Epithelial cell of esophagus (primary cell): ENCODE measurements around the gene TLE4.

Experiments used
- DNase-seq: peaks from one replicate; pipeline ENCODE4 v3.0.0; 2010; ENCODE audit warnings: low read depth
- H3K4me3 ChIP-seq: 2 replicates; pipeline ENCODE4 v1.5.1; 2011; ENCODE audit warnings: mild to moderate bottlenecking, low read length, control low read depth
- TF ChIP-seq, protein P1 (sequence below): IDR thresholded peaks from 2 replicates; pipeline ENCODE4 v1.5.1; 2011; ENCODE audit warnings: low read depth, mild to moderate bottlenecking, low read length, control low read depth, inconsistent platforms; ENCODE audit not compliant: insufficient read depth; ENCODE audit errors: missing control alignments

TLE4 gene

DNA sequence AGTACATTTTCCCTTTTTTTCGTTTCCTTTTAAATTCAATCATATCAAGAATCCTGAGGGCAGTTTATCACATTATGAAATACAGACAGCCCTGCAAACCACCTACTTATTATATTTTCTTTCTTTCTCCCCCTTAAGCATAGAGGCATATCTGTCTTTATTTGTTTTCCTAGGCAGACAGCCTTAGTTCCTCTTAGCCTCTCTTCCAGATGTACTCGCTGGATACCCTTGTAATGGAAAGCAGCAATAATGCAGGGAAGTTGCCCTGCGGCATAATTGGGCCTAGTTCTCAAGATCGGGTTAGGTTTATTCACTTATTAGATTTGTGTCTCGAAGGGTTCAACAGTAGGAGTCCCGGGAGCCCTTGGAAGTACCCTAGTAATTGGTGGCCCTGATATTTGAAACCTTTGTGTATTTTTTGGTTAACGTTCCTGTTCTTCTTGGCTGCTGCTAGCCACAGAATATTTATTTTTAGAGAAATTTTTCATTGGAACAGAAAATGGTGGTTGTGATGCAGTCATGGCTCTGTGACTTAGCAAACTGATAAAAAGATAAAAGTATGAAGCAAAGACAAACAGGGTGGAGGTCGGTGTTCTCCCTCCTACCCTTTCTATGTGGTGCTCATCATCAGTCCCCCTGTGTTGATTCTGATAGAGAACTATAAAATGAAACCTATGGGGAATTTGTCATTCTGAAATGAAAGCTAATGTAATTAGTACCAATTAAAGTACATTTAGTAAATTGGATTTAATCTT, 6.4 kb downstream of the TLE4 start:
- no peak overlapping the region for H3K4me3 ChIP-seq
- TF ChIP-seq, protein P1, sequence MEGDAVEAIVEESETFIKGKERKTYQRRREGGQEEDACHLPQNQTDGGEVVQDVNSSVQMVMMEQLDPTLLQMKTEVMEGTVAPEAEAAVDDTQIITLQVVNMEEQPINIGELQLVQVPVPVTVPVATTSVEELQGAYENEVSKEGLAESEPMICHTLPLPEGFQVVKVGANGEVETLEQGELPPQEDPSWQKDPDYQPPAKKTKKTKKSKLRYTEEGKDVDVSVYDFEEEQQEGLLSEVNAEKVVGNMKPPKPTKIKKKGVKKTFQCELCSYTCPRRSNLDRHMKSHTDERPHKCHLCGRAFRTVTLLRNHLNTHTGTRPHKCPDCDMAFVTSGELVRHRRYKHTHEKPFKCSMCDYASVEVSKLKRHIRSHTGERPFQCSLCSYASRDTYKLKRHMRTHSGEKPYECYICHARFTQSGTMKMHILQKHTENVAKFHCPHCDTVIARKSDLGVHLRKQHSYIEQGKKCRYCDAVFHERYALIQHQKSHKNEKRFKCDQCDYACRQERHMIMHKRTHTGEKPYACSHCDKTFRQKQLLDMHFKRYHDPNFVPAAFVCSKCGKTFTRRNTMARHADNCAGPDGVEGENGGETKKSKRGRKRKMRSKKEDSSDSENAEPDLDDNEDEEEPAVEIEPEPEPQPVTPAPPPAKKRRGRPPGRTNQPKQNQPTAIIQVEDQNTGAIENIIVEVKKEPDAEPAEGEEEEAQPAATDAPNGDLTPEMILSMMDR = no peak
- no peak for DNase-seq

DNA sequence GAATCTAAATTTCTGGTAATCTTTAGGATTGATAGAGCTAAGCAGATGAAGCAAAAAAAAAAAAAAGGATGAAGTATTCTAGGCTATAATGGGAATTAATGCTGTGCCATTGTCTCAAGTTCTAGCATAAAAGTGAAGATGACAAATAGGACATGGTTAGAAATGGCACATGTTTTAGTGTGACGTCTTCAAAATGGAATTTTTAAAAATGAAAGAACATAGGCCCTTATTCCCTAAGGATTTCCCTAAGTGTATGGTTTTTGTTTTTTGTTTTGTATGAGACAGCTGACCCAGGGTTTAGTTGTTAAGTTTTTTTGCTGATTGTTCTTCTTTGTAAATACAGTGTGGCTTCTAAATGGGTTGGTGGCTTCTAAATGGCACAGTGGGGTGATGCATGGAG, 7.1 kb downstream of the TLE4 start:
- no peak overlapping the region for H3K4me3 ChIP-seq
- TF ChIP-seq, protein P1 = no peak
- DNase-seq = no peak

DNA sequence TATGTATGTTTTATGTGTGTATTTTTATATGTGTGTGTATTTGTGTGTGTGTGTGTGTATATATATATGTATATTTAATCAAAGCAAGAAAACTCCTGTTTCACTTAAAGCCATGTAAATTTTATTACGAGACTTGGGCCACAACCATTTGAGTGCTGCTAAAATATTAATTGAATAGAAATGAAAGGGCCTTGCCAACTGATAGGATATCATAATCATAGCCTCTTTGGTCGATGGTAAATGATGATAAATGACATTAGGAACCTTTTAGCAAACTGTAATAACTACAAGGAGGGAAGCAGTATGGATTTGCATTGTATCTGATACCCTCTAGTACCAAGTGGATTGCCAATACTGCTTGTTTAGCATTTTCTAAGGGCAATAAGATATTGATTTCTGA, 7.9 kb downstream of the TLE4 start:
- no peak for DNase-seq
- H3K4me3 ChIP-seq = no peak overlapping the region
- TF ChIP-seq, protein P1 = no peak

DNA sequence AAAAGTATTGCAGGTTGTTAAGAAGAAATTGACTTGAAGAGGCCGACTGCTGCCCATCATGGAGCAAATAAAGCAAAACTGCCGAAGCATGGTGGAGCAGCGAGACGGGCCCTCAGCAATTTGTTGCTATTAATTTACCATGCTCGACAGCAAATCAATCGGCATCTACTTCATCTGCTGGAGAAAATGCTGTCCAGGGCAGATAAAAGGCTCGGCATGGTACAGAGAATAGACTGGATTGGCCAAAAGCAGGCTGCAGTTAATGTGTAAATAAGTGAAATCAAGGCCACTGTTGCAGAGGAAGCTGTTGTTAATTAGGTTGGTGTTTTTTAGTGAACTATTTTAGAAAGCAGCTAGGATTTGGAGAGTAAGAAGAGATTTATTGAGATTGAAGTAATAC, 8.3 kb downstream of the TLE4 start:
- H3K4me3 ChIP-seq = no peak overlapping the region
- TF ChIP-seq, protein P1 = no peak
- DNase-seq = no peak

DNA sequence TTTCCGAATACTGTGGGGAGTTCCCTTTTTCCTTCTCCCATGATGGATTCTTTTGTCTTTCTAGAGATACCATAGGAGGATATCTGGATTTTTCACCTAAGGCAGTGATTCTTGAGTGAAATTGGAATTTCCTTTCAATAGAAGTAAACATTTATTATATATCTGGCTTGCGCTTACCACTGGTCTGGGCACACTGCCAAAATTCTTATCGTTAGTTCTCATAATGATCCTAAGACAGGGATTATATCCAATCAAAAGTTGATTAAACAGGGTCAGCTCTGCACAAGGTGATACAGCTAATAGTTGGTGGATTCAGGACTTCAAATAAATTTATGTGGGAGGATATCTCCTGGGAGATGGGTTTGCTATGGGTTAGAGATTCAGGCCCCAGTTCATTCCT, 9.6 kb downstream of the TLE4 start:
- peak; percentile 55 for DNase-seq
- H3K4me3 ChIP-seq = no peak overlapping the region

DNA sequence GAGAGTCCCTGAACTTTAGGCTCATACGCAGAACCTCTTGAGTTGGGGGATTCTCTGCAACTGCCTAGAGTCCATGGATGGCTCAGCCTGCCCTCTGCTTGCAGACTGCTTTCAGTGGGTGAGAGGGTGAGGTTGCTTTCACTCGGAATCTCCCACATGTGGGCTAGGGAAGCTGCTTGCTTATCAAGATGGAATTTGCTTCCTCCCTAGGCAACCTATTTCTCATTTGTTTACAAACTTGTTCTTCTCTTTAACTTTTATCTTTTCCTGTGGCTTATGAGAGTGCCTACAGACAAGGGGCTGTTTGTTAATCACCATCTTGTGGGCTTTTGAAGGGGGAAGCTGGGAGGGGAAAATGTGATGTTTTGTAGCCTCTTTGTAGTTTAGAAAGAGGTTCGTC, 10.0 kb downstream of the TLE4 start:
- H3K4me3 ChIP-seq = no peak overlapping the region
- TF ChIP-seq, protein P1 = no peak
- DNase-seq = peak; percentile 79

More for the DNA sequence above, 9.6 kb downstream of the TLE4 start:
- TF ChIP-seq, protein P1 = no peak
